Common myeloid progenitor, CD34-positive (primary cell): ENCODE data around the gene NPHP4.

Source experiments
- CTCF ChIA-PET: fragments of 350-600 bp; sonication (Branson Sonifier 250); formaldehyde crosslinking; loops from one replicate; lab custom pipeline; 2021; ENCODE audit warnings: antibody characterized with exemption; lab: Charles Lee
- POLR2A ChIA-PET: fragments of 350-600 bp; sonication (Branson Sonifier 250); formaldehyde crosslinking; loops from one replicate; lab custom pipeline; 2021; ENCODE audit warnings: antibody characterized with exemption; lab: Charles Lee
- DNase-seq, 3 donors: peaks; one replicate each; pipeline versions ENCODE4 v3.0.0 to v3.0.0-alpha.2; 2013
- H3K27ac ChIP-seq, 2 experiments: 1 replicate in 1 of 2; 2 replicates in 1 of 2; pipeline ENCODE4 v1.7.0; 2013; ENCODE audit warnings: inconsistent platforms in 2 of 2, low read length in 2 of 2, mild to moderate bottlenecking in 2 of 2, low read depth in 1 of 2, moderate library complexity in 1 of 2; ENCODE audit not compliant: severe bottlenecking in 2 of 2, insufficient read depth in 1 of 2, poor library complexity in 1 of 2
- H3K27me3 ChIP-seq, 5 experiments: replicated peaks in 2 of 5; 1 replicate in 3 of 5; 2 replicates in 2 of 5; pipeline versions ENCODE4 v1.6.1 to v1.7.0; 2013; ENCODE audit warnings: low read length in 4 of 5, mild to moderate bottlenecking in 2 of 5, moderate library complexity in 2 of 5, inconsistent platforms in 1 of 5; ENCODE audit not compliant: insufficient read depth in 5 of 5, control insufficient read depth in 4 of 5
- H3K36me3 ChIP-seq, 4 experiments: 1 replicate in 2 of 4; 2 replicates in 2 of 4; pipeline versions ENCODE4 v1.6.1 to v1.7.0; 2013; ENCODE audit warnings: low read length in 3 of 4, control low read depth in 1 of 4, mild to moderate bottlenecking in 1 of 4; ENCODE audit not compliant: control insufficient read depth in 4 of 4, insufficient read depth in 4 of 4
- H3K4me1 ChIP-seq, 4 experiments: 1 replicate in 3 of 4; 2 replicates in 1 of 4; pipeline versions ENCODE4 v1.6.1 to v1.7.1; 2013; ENCODE audit warnings: low read length in 3 of 4, mild to moderate bottlenecking in 3 of 4, control low read depth in 1 of 4, inconsistent platforms in 1 of 4, moderate library complexity in 1 of 4; ENCODE audit not compliant: control insufficient read depth in 4 of 4, insufficient read depth in 4 of 4; ENCODE audit errors: control extremely low read depth in 1 of 4
- H3K4me3 ChIP-seq, 7 experiments: 1 replicate in 4 of 7; 2 replicates in 3 of 7; pipeline versions ENCODE4 v1.5.1 to v1.7.0; 2013; ENCODE audit warnings: mild to moderate bottlenecking in 7 of 7, low read length in 6 of 7, moderate library complexity in 6 of 7, inconsistent platforms in 2 of 7, low read depth in 2 of 7, control low read depth in 1 of 7; ENCODE audit not compliant: insufficient read depth in 4 of 7, control insufficient read depth in 1 of 7; ENCODE audit errors: extremely low read depth in 1 of 7
- H3K9me3 ChIP-seq, 5 experiments: 1 replicate in 4 of 5; 2 replicates in 1 of 5; pipeline versions ENCODE4 v1.6.1 to v1.7.1; 2013; ENCODE audit warnings: low read length in 4 of 5, mild to moderate bottlenecking in 2 of 5, inconsistent platforms in 1 of 5, low read depth in 1 of 5, moderate library complexity in 1 of 5; ENCODE audit not compliant: control insufficient read depth in 4 of 5, insufficient read depth in 2 of 5; ENCODE audit errors: control extremely low read depth in 1 of 5
- WGBS: methylation state at CpG from one replicate; pipeline ENCODE4 v1.1.5; 2013; ENCODE audit not compliant: insufficient coverage; 5-methylcytosine and 5-hydroxymethylcytosine counted together

Gene NPHP4

DNA sequence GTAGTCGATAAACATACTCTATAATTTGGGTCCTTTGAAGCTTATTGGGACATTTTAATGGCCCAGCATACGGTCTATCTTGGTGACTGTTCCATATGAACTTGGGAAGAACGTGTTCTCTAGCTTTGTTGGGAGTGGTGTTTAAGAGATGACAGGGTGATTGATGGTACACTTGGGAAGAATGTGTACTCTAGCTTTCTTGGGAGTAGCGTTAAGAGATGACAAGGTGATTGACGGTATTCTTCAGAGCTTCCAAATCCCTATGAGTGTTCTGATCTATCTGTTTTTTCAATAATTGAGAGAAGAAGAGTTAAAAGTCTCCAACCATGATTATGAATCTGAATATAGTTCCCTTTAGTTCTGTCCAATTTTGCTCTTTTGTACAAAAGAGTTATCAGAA is 9.4 kb downstream of the NPHP4 start:
- no peaks in the 10 kb centered on the region for H3K9me3 ChIP-seq
- CTCF ChIA-PET = no interaction called here
- H3K4me3 ChIP-seq = no peak overlapping the region
- WGBS = 95% methylated on average over 4 of the region's 5 CpGs
- peaks cover 0 to 11% (median 4%) of the 10 kb centered on the region in 4 experiments for H3K36me3 ChIP-seq
- peaks cover 0 to 9% (median 5%) of the 10 kb centered on the region in 4 experiments for H3K4me1 ChIP-seq
- no peak for DNase-seq
- POLR2A ChIA-PET = no interaction called here
- H3K27me3 ChIP-seq = no peaks in the 10 kb centered on the region
- H3K27ac ChIP-seq = no peak overlapping the region

GRCh38 chr1:5982276-5982675 is 9.9 kb downstream of the NPHP4 start:
- WGBS = no CpG with 5 or more reads among the region's 4 CpGs
- no peak overlapping the region for H3K27ac ChIP-seq
- H3K4me1 ChIP-seq = peaks cover 0 to 9% (median 5%) of the 10 kb centered on the region in 4 experiments
- H3K4me3 ChIP-seq = no peak overlapping the region
- ChIA-PET POLR2A (interaction anchor here (0.5 kb wide), 1 partner anchor 54 kb away, joined by 3 read pairs; no protein-coding TSS in a partner anchor), CTCF (no interaction called here)
- H3K9me3 ChIP-seq = no peaks in the 10 kb centered on the region
- no peaks in the 10 kb centered on the region for H3K27me3 ChIP-seq
- no peak for DNase-seq
- H3K36me3 ChIP-seq = peaks cover 0 to 11% (median 5%) of the 10 kb centered on the region in 4 experiments

GRCh38 chr1:5981009-5981380 is 11.2 kb downstream of the NPHP4 start:
- ChIA-PET CTCF (interaction anchor here (1.3 kb wide), 1 partner anchor 10 kb away, joined by 3 read pairs; no protein-coding TSS in a partner anchor), POLR2A (no interaction called here)
- Histone ChIP-seq H3K27me3 (no peaks in the 10 kb centered on the region), H3K4me1 (peaks cover 0 to 9% (median 5%) of the 10 kb centered on the region in 4 experiments), H3K27ac (no peak overlapping the region), H3K4me3 (peak overlapping the region in 1 of 7 experiments; percentile 10), H3K36me3 (peaks cover 0 to 16% (median 6%) of the 10 kb centered on the region in 4 experiments), H3K9me3 (no peaks in the 10 kb centered on the region)
- WGBS = 79% methylated on average over 7 of the region's 8 CpGs
- DNase-seq = no peak

- Histone ChIP-seq H3K4me1 (peaks cover 0 to 11% (median 5%) of the 10 kb centered on the region in 4 experiments), H3K36me3 (peaks cover 0 to 16% (median 5%) of the 10 kb centered on the region in 4 experiments), H3K9me3 (no peaks in the 10 kb centered on the region), H3K27ac (no peak overlapping the region), H3K27me3 (no peaks in the 10 kb centered on the region), H3K4me3 (peak overlapping the region in 1 of 7 experiments; percentile 10)
- CTCF ChIA-PET = interaction anchor here (1.3 kb wide), 1 partner anchor 10 kb away, joined by 3 read pairs; no protein-coding TSS in a partner anchor
- POLR2A ChIA-PET = no interaction called here
- peak in 2 of 3 donors; percentile 61 to 62 for DNase-seq
- WGBS = 45% methylated on average over 15 of the region's 20 CpGs
Observed at GRCh38 chr1:5980314-5981008, 11.8 kb downstream of the NPHP4 start.

DNA sequence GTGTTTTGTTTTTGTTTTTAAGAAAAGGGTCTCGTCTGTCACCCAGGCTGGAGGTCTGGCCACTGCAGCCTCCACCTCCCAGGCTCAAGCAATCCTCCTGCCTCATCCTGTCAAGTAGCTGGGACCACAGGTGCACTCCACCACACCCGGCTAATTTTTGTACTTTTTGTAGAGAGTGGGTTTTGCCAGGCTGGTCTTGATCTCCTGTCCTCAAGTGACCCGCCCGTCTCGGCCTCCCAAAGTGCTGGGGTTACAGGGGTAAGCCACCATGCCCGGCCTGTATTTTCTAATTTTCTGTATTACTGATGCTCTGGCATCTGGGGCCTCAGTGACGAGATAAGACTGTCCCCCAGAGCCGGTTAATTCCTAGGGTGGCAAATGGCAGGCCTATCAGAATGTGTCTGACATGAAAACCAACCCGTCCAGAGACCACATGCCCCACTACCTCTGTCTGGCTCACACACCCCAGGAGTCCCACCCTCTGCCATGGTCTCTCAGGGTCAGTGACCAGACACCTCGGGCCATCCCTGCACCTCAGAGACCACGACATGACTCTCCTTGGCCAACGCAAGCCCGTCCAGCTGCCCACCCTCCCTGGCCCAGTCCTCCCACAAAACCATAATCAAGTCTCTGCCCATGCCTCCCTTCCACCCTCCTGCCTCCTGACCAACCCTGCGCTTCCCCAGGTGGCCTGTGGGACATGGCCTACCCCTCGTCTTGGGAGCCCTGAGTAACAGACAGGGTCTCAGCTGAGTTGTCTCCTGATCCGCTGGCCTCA is 12.5 kb downstream of the NPHP4 start:
- no peak overlapping the region for H3K4me3 ChIP-seq
- no peak for DNase-seq
- peaks cover 0 to 12% (median 2%) of the 10 kb centered on the region in 4 experiments for H3K36me3 ChIP-seq
- no peak overlapping the region for H3K27ac ChIP-seq
- ChIA-PET POLR2A (no interaction called here), CTCF (no interaction called here)
- no peaks in the 10 kb centered on the region for H3K9me3 ChIP-seq
- 96% methylated on average over 13 of the region's 16 CpGs for WGBS
- no peaks in the 10 kb centered on the region for H3K27me3 ChIP-seq
- peaks cover 0 to 13% (median 5%) of the 10 kb centered on the region in 4 experiments for H3K4me1 ChIP-seq

- 98% methylated on average over 5 of the region's 7 CpGs for WGBS
- peak in 1 of 3 donors; percentile 19 for DNase-seq
- no peaks in the 10 kb centered on the region for H3K9me3 ChIP-seq
- peaks cover 0 to 13% (median 5%) of the 10 kb centered on the region in 4 experiments for H3K4me1 ChIP-seq
- ChIA-PET POLR2A (no interaction called here), CTCF (no interaction called here)
- H3K4me3 ChIP-seq = no peak overlapping the region
- no peaks in the 10 kb centered on the region for H3K27me3 ChIP-seq
- peaks cover 0 to 9% (median 3%) of the 10 kb centered on the region in 4 experiments for H3K36me3 ChIP-seq
- H3K27ac ChIP-seq = no peak overlapping the region
Observed at GRCh38 chr1:5978452-5978851, 13.8 kb downstream of the NPHP4 start.
